ENCODE results near the gene CCDC154.
A peak's percentile ranks its signal among the peaks of the same experiment; 100 is the strongest.

CCDC154 gene

GRCh38 chr16:1385232-1385631, 59.1 kb downstream of the CCDC154 start:
- peak; percentile 92 for DNase-seq

Measured in COR-L47 (cell line).